ENCODE results near the gene GALNT18. TPM values are rescaled to one million over a fixed set of nuclear protein-coding genes. Genes with fewer than 3 reads are reported as not detected.

The GALNT18 gene
- total RNA-seq, 1 donor from 2014 or later, result 2.1 TPM

DNA sequence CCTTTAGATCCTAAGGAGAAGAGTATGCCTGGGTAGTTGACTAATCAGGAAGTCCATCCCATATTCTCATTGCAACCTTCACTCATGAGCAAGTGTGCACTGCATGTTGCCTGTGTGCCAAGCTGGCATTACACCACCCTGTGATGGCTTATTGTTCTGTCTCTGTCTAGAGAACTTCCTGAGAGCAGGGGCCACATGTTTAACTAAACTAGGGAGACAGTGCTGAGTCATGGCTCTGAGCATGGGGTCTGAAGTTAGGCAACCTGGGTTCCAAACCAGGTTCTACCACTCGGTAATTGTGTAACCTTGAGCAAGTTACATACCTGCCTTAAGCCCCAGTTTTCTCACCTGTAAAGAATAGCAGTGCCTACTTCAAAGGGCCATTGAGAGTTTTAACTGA lies 308.4 kb downstream of the GALNT18 start:
- Mint-ChIP-seq H3K4me1 (ENCODE audit: low read depth) (no peaks in the 10 kb centered on the region), H3K27me3 (no peaks in the 10 kb centered on the region), H3K27ac (no peak overlapping the region), H3K4me3 (ENCODE audit: low read depth) (no peak overlapping the region), H3K36me3 (ENCODE audit: insufficient read depth) (no peaks in the 10 kb centered on the region), H3K9me3 (ENCODE audit: low read depth) (no peaks in the 10 kb centered on the region)
- DNase-seq (ENCODE audit: low spot score, unreplicated experiment), result no peak
- TF ChIP-seq, protein P1, sequence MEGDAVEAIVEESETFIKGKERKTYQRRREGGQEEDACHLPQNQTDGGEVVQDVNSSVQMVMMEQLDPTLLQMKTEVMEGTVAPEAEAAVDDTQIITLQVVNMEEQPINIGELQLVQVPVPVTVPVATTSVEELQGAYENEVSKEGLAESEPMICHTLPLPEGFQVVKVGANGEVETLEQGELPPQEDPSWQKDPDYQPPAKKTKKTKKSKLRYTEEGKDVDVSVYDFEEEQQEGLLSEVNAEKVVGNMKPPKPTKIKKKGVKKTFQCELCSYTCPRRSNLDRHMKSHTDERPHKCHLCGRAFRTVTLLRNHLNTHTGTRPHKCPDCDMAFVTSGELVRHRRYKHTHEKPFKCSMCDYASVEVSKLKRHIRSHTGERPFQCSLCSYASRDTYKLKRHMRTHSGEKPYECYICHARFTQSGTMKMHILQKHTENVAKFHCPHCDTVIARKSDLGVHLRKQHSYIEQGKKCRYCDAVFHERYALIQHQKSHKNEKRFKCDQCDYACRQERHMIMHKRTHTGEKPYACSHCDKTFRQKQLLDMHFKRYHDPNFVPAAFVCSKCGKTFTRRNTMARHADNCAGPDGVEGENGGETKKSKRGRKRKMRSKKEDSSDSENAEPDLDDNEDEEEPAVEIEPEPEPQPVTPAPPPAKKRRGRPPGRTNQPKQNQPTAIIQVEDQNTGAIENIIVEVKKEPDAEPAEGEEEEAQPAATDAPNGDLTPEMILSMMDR (IDR thresholded peaks at IDR 0.05; ENCODE audit: unreplicated experiment), result no peak

DNA sequence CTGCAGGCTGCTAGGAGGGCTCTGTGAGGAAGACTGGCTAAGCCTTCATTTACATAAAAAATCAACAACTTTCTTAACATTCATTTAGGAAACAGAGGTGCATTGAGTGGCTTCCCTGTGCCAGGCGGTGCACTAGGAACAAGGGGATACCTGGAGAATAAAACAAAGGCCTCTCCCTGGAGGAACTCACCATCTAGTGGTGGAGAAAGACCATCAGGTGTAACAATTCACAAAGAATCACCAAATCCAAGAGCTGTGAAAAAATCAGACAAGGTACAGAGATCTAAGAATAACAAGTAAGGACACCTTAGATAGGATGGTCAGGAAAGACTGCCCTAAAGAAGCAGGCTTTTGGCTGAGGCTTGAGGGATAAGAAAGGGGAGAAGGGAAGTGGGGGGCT lies 309.1 kb downstream of the GALNT18 start:
- H3K27ac Mint-ChIP-seq, result no peak overlapping the region
- DNase-seq (ENCODE audit: low spot score, unreplicated experiment), result no peak
- no peaks in the 10 kb centered on the region for H3K9me3 Mint-ChIP-seq (ENCODE audit: low read depth)

DNA sequence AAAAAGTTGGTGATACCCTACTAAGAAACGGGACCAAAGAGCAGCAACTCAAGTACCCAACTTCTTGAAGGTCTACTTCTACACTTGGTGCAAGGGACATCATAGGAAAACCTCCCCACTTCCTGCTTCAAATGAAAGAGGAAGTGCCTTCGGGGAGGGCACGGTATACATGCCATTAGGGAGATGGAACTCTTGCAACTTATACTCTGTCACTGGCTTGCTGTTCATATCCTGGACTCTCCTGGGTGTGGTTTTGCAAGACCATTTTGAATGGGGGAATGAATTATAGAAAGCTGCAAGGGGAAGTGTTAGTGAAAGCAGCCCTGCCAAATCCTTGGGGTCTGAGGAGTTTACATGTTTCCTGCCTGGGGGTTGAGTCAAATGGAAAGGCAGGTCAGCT lies 310.6 kb downstream of the GALNT18 start:
- H3K4me1 Mint-ChIP-seq (ENCODE audit: low read depth), result no peaks in the 10 kb centered on the region
- no peak overlapping the region for H3K27ac Mint-ChIP-seq
- DNase-seq (ENCODE audit: low spot score, unreplicated experiment), result no peak
- no peaks in the 10 kb centered on the region for H3K9me3 Mint-ChIP-seq (ENCODE audit: low read depth)
- no peaks in the 10 kb centered on the region for H3K27me3 Mint-ChIP-seq
- H3K4me3 Mint-ChIP-seq (ENCODE audit: low read depth), result no peak overlapping the region
- H3K36me3 Mint-ChIP-seq (ENCODE audit: insufficient read depth), result no peaks in the 10 kb centered on the region
- TF ChIP-seq, protein P1 (IDR thresholded peaks at IDR 0.05; ENCODE audit: unreplicated experiment), result no peak

More for the DNA sequence above, 309.1 kb downstream of the GALNT18 start:
- Mint-ChIP-seq H3K36me3 (ENCODE audit: insufficient read depth) (no peaks in the 10 kb centered on the region), H3K4me3 (ENCODE audit: low read depth) (no peak overlapping the region), H3K27me3 (no peaks in the 10 kb centered on the region), H3K4me1 (ENCODE audit: low read depth) (no peaks in the 10 kb centered on the region)
- TF ChIP-seq, protein P1 (IDR thresholded peaks at IDR 0.05; ENCODE audit: unreplicated experiment), result no peak

DNA sequence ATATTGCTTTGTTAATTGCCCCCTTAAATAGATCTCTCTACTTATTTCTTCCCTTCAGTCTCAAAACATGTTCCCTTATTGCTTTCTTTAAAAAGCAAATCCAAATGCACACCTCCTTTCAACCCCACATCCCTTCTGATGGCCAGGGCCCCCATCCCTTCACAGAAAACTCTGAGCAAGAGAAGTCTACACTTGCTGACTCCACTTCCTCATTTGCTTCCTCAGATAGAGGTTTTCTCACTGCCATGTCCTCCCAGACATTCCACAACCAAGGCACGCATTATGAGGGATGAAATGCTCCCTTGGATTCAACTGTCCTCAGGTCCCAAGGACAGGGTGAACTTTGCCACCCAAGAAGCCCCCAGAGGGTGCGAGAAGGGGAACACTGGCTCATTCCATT lies 311.9 kb downstream of the GALNT18 start:
- no peak overlapping the region for H3K4me3 Mint-ChIP-seq (ENCODE audit: low read depth)
- H3K27me3 Mint-ChIP-seq, result no peaks in the 10 kb centered on the region
- H3K9me3 Mint-ChIP-seq (ENCODE audit: low read depth), result no peaks in the 10 kb centered on the region
- TF ChIP-seq, protein P1 (IDR thresholded peaks at IDR 0.05; ENCODE audit: unreplicated experiment), result no peak
- no peak overlapping the region for H3K27ac Mint-ChIP-seq
- H3K36me3 Mint-ChIP-seq (ENCODE audit: insufficient read depth), result no peaks in the 10 kb centered on the region
- no peaks in the 10 kb centered on the region for H3K4me1 Mint-ChIP-seq (ENCODE audit: low read depth)
- DNase-seq (ENCODE audit: low spot score, unreplicated experiment), result no peak

DNA sequence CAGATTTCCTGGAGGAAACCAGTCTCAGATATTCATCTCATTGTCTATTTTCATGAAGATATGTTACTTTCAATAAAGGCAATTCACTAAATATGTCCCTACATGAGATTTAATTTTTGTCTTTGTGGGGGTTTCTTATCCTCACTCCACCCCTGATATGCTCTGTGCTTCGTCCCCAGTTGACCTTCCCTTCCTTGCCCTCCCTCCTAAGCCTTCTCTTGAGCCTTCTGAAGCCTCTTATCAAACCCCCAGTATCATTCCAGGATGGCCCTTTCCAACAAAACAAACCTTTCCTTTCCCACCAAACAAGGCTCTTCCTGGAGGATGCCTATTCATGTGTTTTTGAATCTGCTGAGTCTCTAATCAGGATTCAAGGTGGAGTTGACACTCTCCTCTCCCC lies 313.6 kb downstream of the GALNT18 start:
- no peaks in the 10 kb centered on the region for H3K9me3 Mint-ChIP-seq (ENCODE audit: low read depth)
- H3K4me3 Mint-ChIP-seq (ENCODE audit: low read depth), result no peak overlapping the region
- no peaks in the 10 kb centered on the region for H3K4me1 Mint-ChIP-seq (ENCODE audit: low read depth)

More for the DNA sequence above, 313.6 kb downstream of the GALNT18 start:
- TF ChIP-seq, protein P1 (IDR thresholded peaks at IDR 0.05; ENCODE audit: unreplicated experiment), result no peak
- no peaks in the 10 kb centered on the region for H3K27me3 Mint-ChIP-seq
- no peak overlapping the region for H3K27ac Mint-ChIP-seq
- no peaks in the 10 kb centered on the region for H3K36me3 Mint-ChIP-seq (ENCODE audit: insufficient read depth)
- DNase-seq (ENCODE audit: low spot score, unreplicated experiment), result no peak

All from progenitor cell of endocrine pancreas (in vitro differentiated cells).